AML-193 (cell line): ENCODE measurements around the gene MAP3K1.

Source experiments
- DNase-seq, 2 experiments: peaks; one replicate each; lab custom pipeline; 2025; lab: John Stamatoyannopoulos, UW

Gene MAP3K1

DNA sequence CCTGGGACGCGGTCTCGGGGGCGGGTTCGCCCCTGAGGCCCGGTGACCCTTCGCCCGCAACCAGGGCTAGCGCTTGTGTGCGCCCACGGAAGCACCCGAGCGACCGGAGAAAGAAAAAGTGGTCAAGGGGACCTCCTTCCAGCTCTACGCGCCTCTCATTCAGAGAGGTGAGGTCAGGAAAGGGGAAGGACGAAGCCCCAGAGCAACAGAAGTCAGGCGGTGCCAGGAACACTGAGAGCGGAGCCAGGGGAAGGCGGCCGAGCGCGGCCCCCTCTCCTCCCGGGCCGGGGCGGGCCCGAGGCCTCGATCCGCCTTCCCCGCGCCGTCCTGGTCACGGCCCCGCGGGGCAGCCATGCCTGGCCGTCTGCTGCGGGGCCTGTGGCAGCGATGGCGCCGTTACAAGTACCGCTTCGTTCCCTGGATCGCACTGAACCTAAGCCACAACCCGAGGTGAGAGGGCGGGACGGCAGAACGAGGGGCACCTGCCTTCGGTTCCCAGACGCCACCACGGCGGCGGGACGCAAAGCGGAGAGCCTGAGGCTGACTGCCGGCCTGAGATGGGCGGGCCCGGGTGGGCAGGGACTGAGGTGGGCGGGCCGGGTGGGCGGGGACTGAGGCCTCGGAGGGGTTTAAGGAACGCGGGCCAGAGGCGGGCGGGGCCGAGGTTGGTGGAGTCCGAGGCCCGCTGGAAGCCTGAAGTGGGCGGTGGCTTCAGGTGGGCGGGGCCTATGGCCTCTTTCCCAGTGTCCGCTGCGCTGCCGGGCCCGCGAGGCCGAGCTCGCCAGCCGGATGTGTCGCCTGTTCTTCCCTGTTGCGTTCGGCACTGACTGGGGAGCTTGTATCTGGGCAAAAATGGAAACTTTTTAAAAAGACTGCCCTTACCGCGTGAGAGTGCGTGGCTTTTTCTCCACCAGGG, 94.2 kb downstream of the MAP3K1 start, which contains the start of gene SETD9:
SETD9 (plus strand) TSS at position 303 of the 916 bp plus-strand sequence; CDS start at position 353, 50 bp downstream.
- peak; percentile 93 to 95 for DNase-seq

DNA sequence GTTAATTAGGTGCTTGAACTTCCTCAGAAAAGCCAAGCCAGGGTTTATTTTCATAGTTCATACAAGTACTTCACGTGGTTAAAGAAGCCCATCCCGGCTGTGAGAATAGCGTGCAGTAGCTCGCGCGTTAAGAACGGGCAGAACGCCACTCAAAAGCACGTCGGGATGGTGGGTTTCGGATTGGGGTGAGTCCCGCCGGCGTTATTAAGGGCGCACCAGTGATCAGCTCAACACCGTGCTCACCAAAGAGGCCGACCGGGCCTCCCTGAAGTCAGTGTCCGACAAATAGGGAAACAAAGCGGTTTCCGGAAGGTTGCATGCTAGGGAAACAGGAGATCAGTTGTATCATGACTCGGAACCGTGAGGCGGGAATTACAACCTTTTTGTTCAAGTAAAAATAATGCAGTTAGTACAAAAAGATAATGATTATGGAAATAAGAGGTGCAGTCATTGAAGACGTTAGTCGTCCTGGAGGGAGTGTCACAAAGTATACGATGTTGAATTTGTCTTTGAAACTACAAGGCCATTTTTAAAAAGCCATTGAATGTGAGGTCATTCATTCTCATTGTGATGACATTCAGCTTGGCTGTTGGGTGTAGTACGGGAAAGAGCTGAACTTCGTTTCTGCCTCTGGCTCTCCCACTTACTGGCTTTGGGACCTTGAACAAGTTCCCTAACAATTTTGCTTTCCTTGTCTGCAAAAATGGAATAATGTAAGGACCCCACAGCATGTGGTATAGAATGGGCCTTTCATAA, 95.0 kb downstream of the MAP3K1 start:
- DNase-seq: peak; percentile 58 to 68

DNA sequence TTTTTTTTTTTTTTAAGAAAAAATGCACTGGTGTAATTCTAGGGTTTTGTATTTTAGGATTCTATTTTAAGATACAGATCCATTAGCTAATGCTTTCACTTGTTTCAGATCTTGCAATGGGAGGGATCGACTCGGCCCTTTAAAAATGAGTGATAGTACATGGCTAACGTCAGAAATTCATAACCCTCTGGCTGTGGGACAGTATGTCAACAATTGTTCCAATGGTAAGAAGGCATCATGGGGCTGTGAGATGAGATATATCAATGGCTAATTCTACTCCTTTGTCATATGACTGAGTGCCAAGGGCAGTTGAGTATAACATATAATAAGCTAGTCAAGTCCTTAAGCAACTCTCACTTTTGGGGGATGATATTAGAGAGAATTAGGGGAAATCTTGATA, 98.4 kb downstream of the MAP3K1 start:
- no peak for DNase-seq

DNA sequence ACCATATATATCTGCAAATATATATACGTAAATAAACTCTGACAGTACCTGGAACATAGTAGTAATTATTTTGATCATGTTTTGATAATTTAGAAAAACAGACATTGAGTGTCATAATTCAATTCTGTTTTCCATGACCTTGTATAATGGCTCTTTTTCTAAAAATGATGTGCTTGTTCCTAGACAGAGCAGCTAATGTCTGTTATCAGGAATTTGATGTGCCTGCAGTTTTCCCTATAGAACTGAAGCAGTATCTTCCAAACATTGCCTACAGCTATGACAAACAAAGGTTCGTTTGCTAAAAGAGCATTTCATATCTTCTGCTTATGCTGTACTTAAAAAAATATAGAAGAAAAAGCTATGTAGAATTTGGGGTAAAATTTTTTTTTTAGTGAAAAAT, 99.3 kb downstream of the MAP3K1 start:
- no peak for DNase-seq

DNA sequence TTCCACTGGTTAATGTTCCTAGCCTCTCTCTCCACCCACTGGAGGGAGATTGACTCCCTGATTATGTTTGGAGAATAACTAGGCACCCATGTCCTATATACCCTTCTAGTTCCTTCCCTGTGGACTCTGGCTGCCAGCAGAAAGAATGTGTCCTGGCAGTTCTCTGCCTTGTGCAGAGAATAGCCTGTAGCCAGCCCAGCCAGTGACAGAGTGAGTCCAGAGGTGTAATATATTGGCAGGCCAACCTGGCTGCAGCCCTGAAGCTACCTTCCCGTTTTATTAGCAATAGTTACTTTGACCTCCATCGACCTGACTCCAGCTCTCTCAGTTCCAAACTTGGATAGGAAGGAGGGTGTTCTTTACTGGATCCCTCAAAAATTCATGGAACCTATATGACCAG, 102.2 kb downstream of the MAP3K1 start:
- no peak for DNase-seq

DNA sequence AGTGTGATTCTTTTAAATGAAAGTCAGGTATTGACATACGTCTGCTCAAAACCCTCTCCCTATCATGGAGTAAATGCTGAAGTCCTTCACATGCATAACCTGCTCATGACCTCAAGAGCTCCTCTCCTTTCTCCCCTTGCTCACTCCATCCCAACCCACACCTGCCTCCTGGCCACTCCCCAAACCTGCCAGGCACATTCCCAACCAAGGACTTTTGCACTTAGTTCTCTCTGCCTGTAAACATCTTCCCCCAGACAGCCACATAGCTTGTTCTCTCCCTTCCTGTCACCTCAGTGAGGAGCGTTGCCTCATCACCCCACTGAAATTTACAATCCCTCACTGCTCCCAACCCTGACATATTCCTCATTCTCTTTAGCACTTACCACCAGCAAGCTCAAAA, 102.7 kb downstream of the MAP3K1 start:
- DNase-seq: no peak

DNA sequence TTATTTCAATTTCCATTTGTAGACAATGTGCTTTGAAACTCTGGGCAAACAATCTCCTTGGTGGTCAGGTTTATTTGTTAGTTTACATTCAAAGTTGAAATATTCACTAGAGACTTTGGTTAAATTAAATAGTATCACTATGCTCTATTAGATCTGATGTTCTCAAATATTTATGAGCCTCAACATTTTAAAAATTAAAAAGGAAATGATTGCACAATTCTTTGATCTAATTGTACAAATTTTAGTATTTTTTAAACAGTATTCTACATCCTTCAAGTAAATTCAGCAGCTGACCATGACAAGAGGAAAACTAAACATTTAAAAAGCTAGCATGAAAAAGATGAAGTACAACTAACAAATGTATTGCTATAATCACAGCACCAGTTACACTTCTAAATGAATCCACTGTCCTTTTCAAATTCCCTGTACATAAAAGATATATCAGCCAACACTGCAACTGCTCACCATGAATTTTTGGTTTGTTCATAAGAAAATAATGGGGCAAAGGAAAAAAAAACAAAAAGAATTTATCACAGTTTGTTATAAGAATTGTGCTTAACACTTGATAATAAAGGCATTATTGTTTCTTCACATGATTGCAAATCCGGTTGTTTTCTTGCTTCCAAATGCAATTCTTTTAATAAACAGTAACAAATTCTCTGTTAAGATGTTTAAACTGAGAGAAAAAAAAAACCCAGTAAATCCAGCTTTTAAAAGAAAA, 104.8 kb downstream of the MAP3K1 start:
- no peak for DNase-seq

DNA sequence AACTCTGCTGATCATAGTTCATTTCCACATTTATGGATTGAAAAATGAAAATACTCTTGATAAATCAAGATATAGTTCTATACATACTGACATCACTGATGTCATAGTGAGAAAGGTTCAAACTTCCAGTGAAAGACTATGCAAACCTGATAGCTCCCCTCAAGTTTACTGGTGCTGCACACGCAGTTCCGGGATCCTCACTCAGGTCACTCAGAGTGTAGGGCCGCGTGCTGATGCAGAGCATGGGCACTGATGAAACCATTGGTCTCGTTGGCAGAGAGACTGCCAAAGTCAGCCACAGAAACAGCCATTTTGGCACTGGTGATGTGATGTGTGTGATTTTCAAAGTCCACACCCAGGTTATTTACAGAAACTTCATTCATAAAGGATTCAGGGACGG, 107.6 kb downstream of the MAP3K1 start:
- DNase-seq: no peak

DNA sequence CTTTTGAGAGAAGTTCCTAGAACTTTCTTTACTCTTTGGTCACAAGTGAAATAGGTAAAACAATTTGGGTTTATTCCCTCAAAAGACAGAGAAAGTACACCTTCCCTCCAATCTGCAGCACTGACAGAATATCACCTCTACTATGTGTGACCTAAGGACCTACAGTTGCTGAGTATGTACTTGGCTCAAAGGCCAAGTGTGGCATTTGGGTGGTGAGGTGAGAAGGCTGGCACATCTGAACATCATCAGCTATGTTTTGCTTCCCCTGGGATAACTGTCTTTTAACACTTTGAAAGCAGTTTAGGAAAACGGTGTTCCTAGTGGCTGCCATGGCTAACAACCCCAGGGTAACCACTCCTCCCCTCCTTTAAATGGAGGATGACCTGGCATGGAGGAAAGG, 119.0 kb downstream of the MAP3K1 start:
- no peak for DNase-seq

DNA sequence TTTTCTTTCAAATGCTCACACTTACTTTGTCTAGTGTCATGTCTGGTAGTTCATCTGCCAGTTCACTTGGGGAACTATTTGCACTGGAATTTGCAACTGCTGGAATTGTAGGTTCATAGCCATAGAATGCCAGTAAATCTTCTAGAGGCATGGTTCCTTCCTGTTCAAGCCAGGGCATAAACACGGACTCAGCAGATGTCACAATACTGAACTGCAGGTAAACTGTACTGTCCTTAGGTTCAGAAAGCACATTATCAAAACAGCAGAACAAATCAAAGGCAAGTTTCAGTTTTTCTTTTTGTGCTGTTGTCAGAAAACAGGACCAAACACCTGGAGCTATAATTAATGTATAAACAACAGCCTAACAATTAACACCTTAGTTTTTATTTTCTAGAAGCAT, 123.5 kb downstream of the MAP3K1 start:
- no peak for DNase-seq

DNA sequence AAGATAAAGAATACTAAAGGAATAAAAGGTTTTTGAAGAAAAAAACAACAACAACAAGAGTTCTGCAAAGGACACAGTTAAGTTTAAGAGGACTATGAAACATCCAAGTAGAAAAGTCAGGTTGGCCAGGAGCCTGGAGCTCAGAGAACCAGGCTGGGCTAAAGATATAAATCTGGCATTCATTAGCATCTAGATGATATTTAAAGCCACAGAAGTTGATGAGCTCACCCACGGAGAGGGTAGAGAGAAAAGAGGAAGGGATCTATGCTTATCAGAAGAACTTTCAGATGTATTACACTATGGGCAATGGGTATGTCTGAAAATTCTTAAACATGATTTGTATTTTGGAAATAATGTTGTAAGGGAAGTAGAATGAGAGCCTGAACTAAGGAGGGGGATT, 126.6 kb downstream of the MAP3K1 start:
- no peak for DNase-seq
